Osteoblast (primary cell): Measurements from ENCODE around the gene CEP152. TPM values are rescaled to one million over a fixed set of nuclear protein-coding genes. Genes with fewer than 3 reads are reported as not detected.

Experiments
- DNase-seq: peaks from one replicate; pipeline ENCODE4 v3.0.0; 2011; ENCODE audit warnings: low spot score, mixed read lengths; ENCODE audit not compliant: insufficient read length; ENCODE audit errors: missing footprints
- H2AFZ ChIP-seq: 2 replicates; pipeline ENCODE4 v1.6.0; 2011; ENCODE audit warnings: mild to moderate bottlenecking, low read length
- H3K27ac ChIP-seq: 2 replicates; pipeline ENCODE4 v1.5.1; 2011; ENCODE audit warnings: mild to moderate bottlenecking, low read depth, low read length, moderate library complexity
- H3K27me3 ChIP-seq: 2 replicates; pipeline ENCODE4 v1.6.0; 2012; ENCODE audit warnings: mild to moderate bottlenecking, control low read depth, inconsistent platforms, low read length, moderate library complexity; ENCODE audit not compliant: insufficient read depth
- H3K36me3 ChIP-seq: 2 replicates; pipeline ENCODE4 v1.5.1; 2011; ENCODE audit warnings: mild to moderate bottlenecking, low read length, control low read depth, moderate library complexity; ENCODE audit not compliant: insufficient read depth
- H3K4me1 ChIP-seq: 2 replicates; pipeline ENCODE4 v1.5.1; 2011; ENCODE audit warnings: mild to moderate bottlenecking, low read length, control low read depth, moderate library complexity; ENCODE audit not compliant: insufficient read depth
- H3K4me2 ChIP-seq: 2 replicates; pipeline ENCODE4 v1.6.0; 2011; ENCODE audit warnings: mild to moderate bottlenecking, low read length; ENCODE audit not compliant: insufficient read depth
- H3K4me3 ChIP-seq: fragments of 200-600 bp; sonication (generic); 3 replicates; pipeline ENCODE4 v1.5.1; 2012; ENCODE audit warnings: mild to moderate bottlenecking, low read length, inconsistent platforms; ENCODE audit not compliant: insufficient read depth
- H3K79me2 ChIP-seq: 2 replicates; pipeline ENCODE4 v1.6.0; 2012; ENCODE audit warnings: mild to moderate bottlenecking, low read length, control low read depth, inconsistent platforms; ENCODE audit not compliant: insufficient read depth
- H3K9me3 ChIP-seq: 2 replicates; pipeline ENCODE4 v1.5.1; 2011; ENCODE audit warnings: low read depth, low read length, control low read depth
- H4K20me1 ChIP-seq: 2 replicates; pipeline ENCODE4 v1.6.0; 2012; ENCODE audit warnings: mild to moderate bottlenecking, low read length, control low read depth; ENCODE audit not compliant: insufficient read depth
- CTCF ChIP-seq: IDR thresholded peaks from 2 replicates; pipeline ENCODE4 v1.5.1; 2011; ENCODE audit warnings: mild to moderate bottlenecking, low read depth, low read length, moderate library complexity; ENCODE audit errors: extremely low read depth
- total RNA-seq: library from RNA; depleted of rRNA; stranded (reverse); fragments of >200 nt; gene quantifications from 2 replicates; pipeline ENCODE4 v1.2.3, GENCODE V29; 2012

The CEP152 gene
- total RNA-seq, 1 donor: 4.3 TPM

- no peaks in the 10 kb centered on the region for H3K79me2 ChIP-seq
- peak; percentile 53 for DNase-seq
- TF ChIP-seq CTCF: no peak
- no peaks in the 10 kb centered on the region for H3K27me3 ChIP-seq
- H3K36me3 ChIP-seq: peaks cover 3% of the 10 kb centered on the region
- H3K4me3 ChIP-seq: no peak overlapping the region
- no peak overlapping the region for H3K27ac ChIP-seq
- no peak overlapping the region for H2AFZ ChIP-seq
- H3K4me2 ChIP-seq: no peak overlapping the region
- H4K20me1 ChIP-seq: no peaks in the 10 kb centered on the region
- H3K4me1 ChIP-seq: peaks cover 6% of the 10 kb centered on the region
- H3K9me3 ChIP-seq: no peaks in the 10 kb centered on the region
These were observed 44.7 kb downstream of the CEP152 start for GRCh38 chr15:48766196-48766595.

GRCh38 chr15:48765022-48765421 lies 45.8 kb downstream of the CEP152 start:
- Histone ChIP-seq H3K27ac (no peak overlapping the region), H3K9me3 (no peaks in the 10 kb centered on the region), H3K36me3 (peaks cover 3% of the 10 kb centered on the region), H3K4me3 (no peak overlapping the region), H3K4me2 (no peak overlapping the region), H3K4me1 (no peaks in the 10 kb centered on the region), H2AFZ (no peak overlapping the region), H3K79me2 (no peaks in the 10 kb centered on the region), H4K20me1 (no peaks in the 10 kb centered on the region), H3K27me3 (no peaks in the 10 kb centered on the region)
- DNase-seq: no peak
- no peak for TF ChIP-seq CTCF

GRCh38 chr15:48761393-48762158 lies 49.3 kb downstream of the CEP152 start:
- no peaks in the 10 kb centered on the region for H3K79me2 ChIP-seq
- TF ChIP-seq CTCF: no peak
- no peaks in the 10 kb centered on the region for H3K4me1 ChIP-seq
- H4K20me1 ChIP-seq: no peaks in the 10 kb centered on the region
- H2AFZ ChIP-seq: no peak overlapping the region
- H3K36me3 ChIP-seq: peaks cover 3% of the 10 kb centered on the region
- no peak overlapping the region for H3K4me2 ChIP-seq
- H3K9me3 ChIP-seq: no peaks in the 10 kb centered on the region
- no peak overlapping the region for H3K27ac ChIP-seq
- DNase-seq: no peak
- H3K27me3 ChIP-seq: no peaks in the 10 kb centered on the region
- H3K4me3 ChIP-seq: no peak overlapping the region

- Histone ChIP-seq H4K20me1 (no peaks in the 10 kb centered on the region), H2AFZ (peak overlapping the region; percentile 40), H3K36me3 (peaks cover 3% of the 10 kb centered on the region), H3K27me3 (no peaks in the 10 kb centered on the region), H3K4me3 (no peak overlapping the region), H3K4me1 (no peaks in the 10 kb centered on the region), H3K9me3 (no peaks in the 10 kb centered on the region), H3K4me2 (no peak overlapping the region), H3K79me2 (no peaks in the 10 kb centered on the region), H3K27ac (no peak overlapping the region)
- TF ChIP-seq CTCF: no peak
- no peak for DNase-seq
These were observed 50.9 kb downstream of the CEP152 start for GRCh38 chr15:48759921-48760320.
